ENCODE data around the gene RNF138. TPM values are rescaled to one million over a fixed set of nuclear protein-coding genes. Genes with fewer than 3 reads are reported as not detected.

The RNF138 gene
- total and polyA plus RNA-seq, 2 of the 8 experiments (the other 6 are each of a cell fraction or from before 2014, with no cell fraction given): 29.2 to 109 TPM

DNA sequence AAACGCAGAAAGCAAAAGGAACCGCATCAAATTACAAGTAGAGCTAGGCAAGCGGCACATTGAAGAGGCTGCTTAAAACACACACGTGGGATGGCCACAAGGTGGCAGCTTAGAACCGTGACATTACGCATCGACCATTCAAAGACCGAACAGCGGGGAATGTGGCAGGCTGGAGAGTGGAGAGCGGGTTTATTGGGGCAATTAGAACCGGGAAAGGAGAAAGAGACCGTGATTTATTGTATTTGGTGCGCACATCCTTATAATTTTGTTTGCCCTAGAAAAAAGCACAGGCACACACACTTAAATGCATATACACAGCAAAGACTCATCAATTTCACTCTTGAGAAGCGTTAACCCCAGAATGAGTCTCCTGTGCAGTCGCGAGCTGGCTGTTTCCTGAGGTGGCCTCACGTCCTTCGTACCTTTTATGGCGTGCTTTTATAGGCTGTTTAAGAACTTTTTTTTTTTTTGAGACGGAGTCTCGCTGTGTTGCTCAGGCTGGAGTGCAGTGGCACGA, 66.5 kb downstream of the RNF138 start:
- ChIA-PET POLR2A (ENCODE audit: partially characterized antibody) (no interaction called here), CTCF (ENCODE audit: partially characterized antibody) (interaction anchor here (0.6 to 6.2 kb wide), 48 partner anchors 9 to 796 kb away, joined by 3 to 43 read pairs (median 4); partner anchors contain the start of gene GAREM1)
- Histone ChIP-seq H4K8ac (ENCODE audit: extremely low read depth, insufficient read depth, low read length) (no peak overlapping the region), H3K27me3 (replicated peaks in 1 of 4; ENCODE audit: control insufficient read depth in 3 of 4, extremely low read depth in 1 of 4, insufficient read depth in 3 of 4, low read length in 3 of 4) (no peaks in the 10 kb centered on the region), H2BK5ac (ENCODE audit: low read depth, low read length) (no peak overlapping the region), H2BK120ac (replicated peaks; ENCODE audit: low read depth, low read length) (no peak overlapping the region), H3K36me3 (ENCODE audit: control insufficient read depth in 2 of 4, insufficient read depth in 4 of 4, low read length in 3 of 4) (no peaks in the 10 kb centered on the region), H3K14ac (ENCODE audit: insufficient read length) (no peak overlapping the region), H3K23me2 (ENCODE audit: low read depth, low read length) (no peaks in the 10 kb centered on the region; the same call in 1 of the 2 replicates), H2AK5ac (ENCODE audit: low read depth, low read length) (no peak overlapping the region), H3K56ac (replicated peaks; ENCODE audit: insufficient read length, low read depth, low read length) (no peak overlapping the region), H2BK12ac (ENCODE audit: low read depth, low read length) (no peak overlapping the region), H3K23ac (ENCODE audit: insufficient read length) (no peak overlapping the region), H2AFZ (ENCODE audit: low read length) (peak overlapping the region; percentile 93), H3K4ac (replicated peaks; ENCODE audit: insufficient read length, low read depth, low read length) (no peak overlapping the region), H3K79me1 (ENCODE audit: low read depth, low read length) (no peaks in the 10 kb centered on the region), H3K4me2 (ENCODE audit: insufficient read depth in 1 of 2, low read depth in 2 of 2, low read length in 2 of 2) (peak overlapping the region in 1 of 2 experiments; percentile 69; a peak in 3 of 4 replicates), H4K5ac (ENCODE audit: insufficient read length, low read depth, low read length) (no peak overlapping the region), H3K18ac (ENCODE audit: extremely low read depth, low read length) (no peak overlapping the region), H4K20me1 (replicated peaks in 1 of 2; ENCODE audit: control insufficient read depth in 1 of 2, insufficient read depth in 2 of 2, low read length in 2 of 2) (no peaks in the 10 kb centered on the region), H3K9ac (replicated peaks in 1 of 4; ENCODE audit: extremely low read depth in 1 of 4, low read depth in 3 of 4, low read length in 3 of 4) (no peak overlapping the region), H3K9me3 (ENCODE audit: insufficient read depth in 2 of 2, low read depth in 1 of 2, low read length in 1 of 2) (no peaks in the 10 kb centered on the region), H4K91ac (replicated peaks; ENCODE audit: insufficient read length, low read length) (no peak overlapping the region), H3K4me3 (ENCODE audit: extremely low read depth in 1 of 4, insufficient read depth in 2 of 4, low read depth in 3 of 4, low read length in 4 of 4) (peak overlapping the region in 2 of 4 experiments; percentile 5 to 39; a peak in 2 of 8 replicates), H2BK15ac (ENCODE audit: low read length) (no peak overlapping the region), H3K4me1 (replicated peaks in 1 of 4; ENCODE audit: control insufficient read depth in 3 of 4, insufficient read depth in 4 of 4, low read length in 3 of 4) (no peaks in the 10 kb centered on the region), H3K27ac (ENCODE audit: low read depth, low read length) (no peak overlapping the region), H3K79me2 (ENCODE audit: control insufficient read depth in 1 of 2, insufficient read depth in 2 of 2, low read length in 2 of 2) (no peaks in the 10 kb centered on the region), H2BK20ac (ENCODE audit: low read length) (no peak overlapping the region)
- DNase-seq (ENCODE audit: low read depth in 1 of 2, low spot score in 2 of 2) (peak; percentile 76), FAIRE-seq (peak; percentile 97)
- 31% methylated on average over 22 of the region's 22 CpGs; no CpG with 5 or more reads in 1 of the 2 experiments for WGBS, 2 experiments (ENCODE audit: extremely low coverage in 1 of 2, insufficient coverage in 1 of 2, insufficient read length in 1 of 2, insufficient replicate concordance in 2 of 2, low coverage in 1 of 2, low lambda C conversion rate in 2 of 2, missing lambda C conversion rate in 1 of 2)
- TF ChIP-seq SRF (IDR thresholded peaks at IDR 0.05; ENCODE audit: low read depth, low read length) (no peak), SP1 (IDR thresholded peaks at IDR 0.05; ENCODE audit: low read depth, low read length) (no peak), SIN3A (conservative IDR thresholded peaks at IDR 0.05 in 1 of 2, IDR thresholded peaks at IDR 0.05 in 1 of 2; ENCODE audit: low read depth in 1 of 2, low read length in 2 of 2) (0 out of 4 replicates have a peak, but pooled peaks of 1 of the 2 experiments have one; percentile 31), PHF8 (conservative IDR thresholded peaks at IDR 0.05; ENCODE audit: low read depth, low read length) (no peak), ASH2L (IDR thresholded peaks at IDR 0.05; ENCODE audit: low read length) (peak; percentile 39), SUZ12 (IDR thresholded peaks at IDR 0.05; ENCODE audit: low read length) (no peak), SAP30 (IDR thresholded peaks at IDR 0.05; ENCODE audit: insufficient read depth, insufficient replicate concordance, low read length) (no peak), SP2 (IDR thresholded peaks at IDR 0.05; ENCODE audit: low read length) (no peak), JUN (IDR thresholded peaks at IDR 0.05; ENCODE audit: low read depth, low read length) (no peak)
- TF ChIP-seq, protein P1, sequence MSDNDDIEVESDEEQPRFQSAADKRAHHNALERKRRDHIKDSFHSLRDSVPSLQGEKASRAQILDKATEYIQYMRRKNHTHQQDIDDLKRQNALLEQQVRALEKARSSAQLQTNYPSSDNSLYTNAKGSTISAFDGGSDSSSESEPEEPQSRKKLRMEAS (IDR thresholded peaks at IDR 0.05): peak; percentile 40
- TF ChIP-seq, protein P2, sequence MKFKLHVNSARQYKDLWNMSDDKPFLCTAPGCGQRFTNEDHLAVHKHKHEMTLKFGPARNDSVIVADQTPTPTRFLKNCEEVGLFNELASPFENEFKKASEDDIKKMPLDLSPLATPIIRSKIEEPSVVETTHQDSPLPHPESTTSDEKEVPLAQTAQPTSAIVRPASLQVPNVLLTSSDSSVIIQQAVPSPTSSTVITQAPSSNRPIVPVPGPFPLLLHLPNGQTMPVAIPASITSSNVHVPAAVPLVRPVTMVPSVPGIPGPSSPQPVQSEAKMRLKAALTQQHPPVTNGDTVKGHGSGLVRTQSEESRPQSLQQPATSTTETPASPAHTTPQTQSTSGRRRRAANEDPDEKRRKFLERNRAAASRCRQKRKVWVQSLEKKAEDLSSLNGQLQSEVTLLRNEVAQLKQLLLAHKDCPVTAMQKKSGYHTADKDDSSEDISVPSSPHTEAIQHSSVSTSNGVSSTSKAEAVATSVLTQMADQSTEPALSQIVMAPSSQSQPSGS (IDR thresholded peaks at IDR 0.05; ENCODE audit: low read length): no peak
